A204.1 (cell line): ENCODE measurements around the gene GTPBP3.
"Not testable (repeated sequence)": the region's sequence is repeated elsewhere in the genome, so short reads cannot be mapped to it uniquely, and the experiment has no call there.

Source experiments
- FAIRE-seq: peaks from 2 replicates; lab custom pipeline; 2012; peaks lifted over from hg19 to GRCh38; lab: Jason Lieb, UNC

Gene GTPBP3

GRCh38 chr19:17336872-17337674, at the start of gene GTPBP3:
GTPBP3 (plus strand) TSS chr19:17337553; CDS start chr19:17337612, 59 bp downstream.
- FAIRE-seq = peak; percentile 97

- no peak for FAIRE-seq
Observed at GRCh38 chr19:17289489-17289888, 47.9 kb upstream of the GTPBP3 start.

- FAIRE-seq = peak; percentile 95
Observed at GRCh38 chr19:17292301-17293074, 44.9 kb upstream of the GTPBP3 start.

GRCh38 chr19:17293605-17294004, 43.7 kb upstream of the GTPBP3 start:
- FAIRE-seq = no peak

GRCh38 chr19:17294051-17294891, 43.1 kb upstream of the GTPBP3 start:
- FAIRE-seq = no peak

- not testable (repeated sequence) for FAIRE-seq
Observed at GRCh38 chr19:17295551-17295950, 41.8 kb upstream of the GTPBP3 start.

GRCh38 chr19:17296273-17296672, 41.1 kb upstream of the GTPBP3 start:
- no peak for FAIRE-seq

GRCh38 chr19:17296976-17297375, 40.4 kb upstream of the GTPBP3 start:
- no peak for FAIRE-seq

GRCh38 chr19:17300992-17301619, 36.2 kb upstream of the GTPBP3 start:
- no peak for FAIRE-seq

- no peak for FAIRE-seq
Observed at GRCh38 chr19:17302391-17303166, 34.8 kb upstream of the GTPBP3 start.

- FAIRE-seq = no peak
Observed at GRCh38 chr19:17303167-17303939, 34.0 kb upstream of the GTPBP3 start, which contains the start of gene ABHD8. ABHD8 (minus strand) TSS chr19:17303425; CDS start chr19:17301616, 1,809 bp downstream.

- no peak for FAIRE-seq
Observed at GRCh38 chr19:17303940-17304267, 33.4 kb upstream of the GTPBP3 start.

GRCh38 chr19:17304386-17305215, 32.8 kb upstream of the GTPBP3 start:
- FAIRE-seq = no peak

- FAIRE-seq = no peak
Observed at GRCh38 chr19:17305216-17305516, 32.2 kb upstream of the GTPBP3 start.

- FAIRE-seq = peak; percentile 95
Observed at GRCh38 chr19:17305517-17306284, 31.7 kb upstream of the GTPBP3 start, which contains the start of gene MRPL34. MRPL34 (plus strand) TSS chr19:17305872; CDS start chr19:17305893, 21 bp downstream.

- FAIRE-seq = no peak
Observed at GRCh38 chr19:17306285-17306714, 31.1 kb upstream of the GTPBP3 start.

- FAIRE-seq = no peak
Observed at GRCh38 chr19:17307876-17308377, 29.4 kb upstream of the GTPBP3 start.

GRCh38 chr19:17309198-17309964, 28.0 kb upstream of the GTPBP3 start, which contains the start of gene DDA1:
DDA1 (plus strand) TSS chr19:17309563; CDS start chr19:17309655, 92 bp downstream.
- FAIRE-seq = peak; percentile 99
